Keratinocyte (primary cell): ENCODE results near the gene C10orf90. TPM values are rescaled to one million over a fixed set of nuclear protein-coding genes. Genes with fewer than 3 reads are reported as not detected.

ENCODE experiments used
- DNase-seq: peaks from one replicate; pipeline ENCODE4 v3.0.0-alpha.2; 2011; ENCODE audit warnings: low read depth, missing footprints, low spot score
- FAIRE-seq: peaks from 2 replicates; lab custom pipeline; 2011; peaks lifted over from hg19 to GRCh38; lab: Jason Lieb, UNC
- H2AFZ ChIP-seq: 2 replicates; pipeline ENCODE4 v1.6.0; 2012; ENCODE audit warnings: low read length, control low read depth, inconsistent platforms; ENCODE audit not compliant: control insufficient read depth
- H3K27ac ChIP-seq: 2 replicates; pipeline ENCODE4 v1.5.1; 2011; ENCODE audit warnings: low read length; ENCODE audit not compliant: control insufficient read depth, insufficient read depth
- H3K27me3 ChIP-seq: 3 replicates; pipeline ENCODE4 v1.6.0; 2011; ENCODE audit warnings: low read length; ENCODE audit not compliant: control insufficient read depth, insufficient read depth; ENCODE audit errors: extremely low read depth
- H3K36me3 ChIP-seq, 2 experiments: 2 replicates in 1 of 2; 3 replicates in 1 of 2; pipeline ENCODE4 v1.5.1; 2011; ENCODE audit warnings: low read length in 2 of 2, mild to moderate bottlenecking in 1 of 2; ENCODE audit not compliant: control insufficient read depth in 2 of 2, insufficient read depth in 2 of 2; ENCODE audit errors: extremely low read depth in 1 of 2
- H3K4me1 ChIP-seq: 3 replicates; pipeline ENCODE4 v1.5.1; 2011; ENCODE audit warnings: low read length; ENCODE audit not compliant: control insufficient read depth, insufficient read depth; ENCODE audit errors: extremely low read depth
- H3K4me2 ChIP-seq: 3 replicates; pipeline ENCODE4 v1.6.0; 2011; ENCODE audit warnings: low read depth, low read length; ENCODE audit not compliant: control insufficient read depth, insufficient read depth; ENCODE audit errors: extremely low read depth
- H3K4me3 ChIP-seq, 3 experiments: fragments of 200-600 bp in 1 of 3; sonication (generic) in 1 of 3; 2 replicates in 2 of 3; 3 replicates in 1 of 3; pipeline ENCODE4 v1.5.1; 2011 to 2016; ENCODE audit warnings: low read length in 3 of 3, mild to moderate bottlenecking in 3 of 3, control low read depth in 2 of 3, inconsistent platforms in 1 of 3, low read depth in 1 of 3, mixed read lengths in 1 of 3, mixed run types in 1 of 3, moderate library complexity in 1 of 3; ENCODE audit not compliant: control insufficient read depth in 2 of 3, insufficient read depth in 2 of 3; ENCODE audit errors: extremely low read depth in 1 of 3
- H3K79me2 ChIP-seq: 2 replicates; pipeline ENCODE4 v1.6.0; 2012; ENCODE audit warnings: low read length; ENCODE audit not compliant: control insufficient read depth, insufficient read depth
- H3K9ac ChIP-seq: 3 replicates; pipeline ENCODE4 v1.6.0; 2011; ENCODE audit warnings: low read length; ENCODE audit not compliant: control insufficient read depth, insufficient read depth; ENCODE audit errors: extremely low read depth
- H3K9me1 ChIP-seq: 3 replicates; pipeline ENCODE4 v1.6.0; 2011; ENCODE audit warnings: low read length; ENCODE audit not compliant: control insufficient read depth, insufficient read depth; ENCODE audit errors: extremely low read depth
- H3K9me3 ChIP-seq: 2 replicates; pipeline ENCODE4 v1.5.1; 2012; ENCODE audit warnings: low read depth, low read length; ENCODE audit not compliant: control insufficient read depth
- H4K20me1 ChIP-seq: 3 replicates; pipeline ENCODE4 v1.6.0; 2011; ENCODE audit warnings: low read length; ENCODE audit not compliant: control insufficient read depth, insufficient read depth; ENCODE audit errors: extremely low read depth
- EZH2 ChIP-seq: IDR thresholded peaks from one replicate; pipeline ENCODE4 v1.6.1; 2012; ENCODE audit warnings: inconsistent platforms, mild to moderate bottlenecking, low read length, moderate library complexity
- dilution Hi-C: fragments of 300-500 bp; cut with MboI; formaldehyde crosslinking; loops from one replicate; pipeline ENCODE4 v1.7.0; 2020; ENCODE audit warnings: low sequenced_read_pairs; ENCODE audit not compliant: extremely low pct_ligation_motif_present
- polyA plus RNA-seq, 5 experiments: library from polyadenylated mRNA; depleted of rRNA in 3 of 5; stranded (reverse) in 3 of 5; stranded (forward) in 1 of 5; unstranded in 1 of 5; fragments of >200 nt; gene quantifications; 1 replicate in 1 of 5; 2 replicates in 3 of 5; 3 replicates in 1 of 5; pipeline versions ENCODE4 v1.2.1 to v1.2.3, GENCODE V29; 2011 to 2012; ENCODE audit warnings: missing spikeins in 2 of 5, low read depth in 1 of 5, low replicate concordance in 1 of 5
- TF ChIP-seq, protein P1 (sequence below), 3 experiments: IDR thresholded peaks in 1 of 3; conservative IDR thresholded peaks in 1 of 3; optimal IDR thresholded peaks in 1 of 3; 2 replicates in 2 of 3; 3 replicates in 1 of 3; pipeline versions ENCODE3 to v1.5.1; 2011; ENCODE audit warnings: low read length in 3 of 3, mild to moderate bottlenecking in 3 of 3, moderate library complexity in 2 of 3, control low read depth in 1 of 3, inconsistent platforms in 1 of 3; ENCODE audit not compliant: insufficient read depth in 2 of 3; ENCODE audit errors: extremely low read depth in 1 of 3

Gene C10orf90
- polyA plus RNA-seq, 1 donor (not counting 4 experiments of a cell fraction or from before 2014, with no cell fraction given) = not detected

- Histone ChIP-seq H3K27me3 (no peaks in the 10 kb centered on the region), H3K36me3 (no peaks in the 10 kb centered on the region), H2AFZ (no peak overlapping the region), H3K4me1 (no peaks in the 10 kb centered on the region), H3K4me3 (no peak overlapping the region), H4K20me1 (no peaks in the 10 kb centered on the region), H3K9ac (no peak overlapping the region), H3K27ac (no peak overlapping the region), H3K9me3 (no peaks in the 10 kb centered on the region), H3K79me2 (no peaks in the 10 kb centered on the region), H3K4me2 (no peak overlapping the region), H3K9me1 (no peaks in the 10 kb centered on the region)
- no peak for FAIRE-seq
- TF ChIP-seq, protein P1, sequence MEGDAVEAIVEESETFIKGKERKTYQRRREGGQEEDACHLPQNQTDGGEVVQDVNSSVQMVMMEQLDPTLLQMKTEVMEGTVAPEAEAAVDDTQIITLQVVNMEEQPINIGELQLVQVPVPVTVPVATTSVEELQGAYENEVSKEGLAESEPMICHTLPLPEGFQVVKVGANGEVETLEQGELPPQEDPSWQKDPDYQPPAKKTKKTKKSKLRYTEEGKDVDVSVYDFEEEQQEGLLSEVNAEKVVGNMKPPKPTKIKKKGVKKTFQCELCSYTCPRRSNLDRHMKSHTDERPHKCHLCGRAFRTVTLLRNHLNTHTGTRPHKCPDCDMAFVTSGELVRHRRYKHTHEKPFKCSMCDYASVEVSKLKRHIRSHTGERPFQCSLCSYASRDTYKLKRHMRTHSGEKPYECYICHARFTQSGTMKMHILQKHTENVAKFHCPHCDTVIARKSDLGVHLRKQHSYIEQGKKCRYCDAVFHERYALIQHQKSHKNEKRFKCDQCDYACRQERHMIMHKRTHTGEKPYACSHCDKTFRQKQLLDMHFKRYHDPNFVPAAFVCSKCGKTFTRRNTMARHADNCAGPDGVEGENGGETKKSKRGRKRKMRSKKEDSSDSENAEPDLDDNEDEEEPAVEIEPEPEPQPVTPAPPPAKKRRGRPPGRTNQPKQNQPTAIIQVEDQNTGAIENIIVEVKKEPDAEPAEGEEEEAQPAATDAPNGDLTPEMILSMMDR (optimal IDR thresholded peaks at IDR 0.05 in 1 of 3, IDR thresholded peaks at IDR 0.05 in 1 of 3, conservative IDR thresholded peaks at IDR 0.05 in 1 of 3; ENCODE audit: extremely low read depth in 1 of 3, insufficient read depth in 2 of 3, low read length in 3 of 3) = no peak
- no peak for TF ChIP-seq EZH2
- DNase-seq = no peak
- dilution Hi-C loops = no loop called here
Measured at GRCh38 chr10:126667568-126667967, 2.9 kb downstream of the C10orf90 start.

GRCh38 chr10:126665207-126665606 is 5.3 kb downstream of the C10orf90 start:
- no peaks in the 10 kb centered on the region for H4K20me1 ChIP-seq
- no peak overlapping the region for H3K27ac ChIP-seq
- H3K9me3 ChIP-seq = no peaks in the 10 kb centered on the region
- no peak overlapping the region for H2AFZ ChIP-seq
- no peak for FAIRE-seq
- H3K4me2 ChIP-seq = no peak overlapping the region
- no peak overlapping the region for H3K9ac ChIP-seq
- dilution Hi-C loops = no loop called here
- no peaks in the 10 kb centered on the region for H3K36me3 ChIP-seq
- DNase-seq = no peak
- H3K4me1 ChIP-seq = no peaks in the 10 kb centered on the region
- no peak overlapping the region for H3K4me3 ChIP-seq
- H3K9me1 ChIP-seq = no peaks in the 10 kb centered on the region
- no peaks in the 10 kb centered on the region for H3K79me2 ChIP-seq
- H3K27me3 ChIP-seq = no peaks in the 10 kb centered on the region
- no peak for TF ChIP-seq EZH2
- TF ChIP-seq, protein P1 (optimal IDR thresholded peaks at IDR 0.05 in 1 of 3, IDR thresholded peaks at IDR 0.05 in 1 of 3, conservative IDR thresholded peaks at IDR 0.05 in 1 of 3; ENCODE audit: extremely low read depth in 1 of 3, insufficient read depth in 2 of 3, low read length in 3 of 3) = no peak
